ENCODE results near the gene HYCC1. TPM values are rescaled to one million over a fixed set of nuclear protein-coding genes. Genes with fewer than 3 reads are reported as not detected.

Gene HYCC1
- total RNA-seq (2011; cell fraction: chromatin; rRNA removed; ENCODE audit: low replicate concordance) = 25.8 and 69.5 TPM in 2 replicates
- total RNA-seq (2011; cell fraction: nucleolus; rRNA removed) = 12.5 and 14.9 TPM in 2 replicates
- total RNA-seq (2011; cell fraction: nucleoplasm; rRNA removed) = 25.1 and 44.4 TPM in 2 replicates
- 18.8 and 24.7 TPM in 2 replicates for total RNA-seq (2014; rRNA removed)
- 37.0 and 41.1 TPM in 2 replicates for total RNA-seq (2014; rRNA removed; fragmentation: Illumina TruSeq; extraction: Trizol)
- 26.5 and 38.1 TPM in 2 replicates for total RNA-seq (2015; rRNA removed; fragmentation: Illumina TruSeq; extraction: Trizol)
- total RNA-seq (2021) = 37.9 and 43.0 TPM in 2 replicates
- polyA plus RNA-seq (2011; rRNA removed) = 31.2 and 39.8 TPM in 2 replicates
- 7.6 and 15.5 TPM in 2 replicates for polyA plus RNA-seq (2011; cell fraction: cytosol; rRNA removed)
- polyA plus RNA-seq (2011; cell fraction: nucleus; rRNA removed) = 22.5 and 31.5 TPM in 2 replicates
- 16.3 and 36.3 TPM in 2 replicates for polyA plus RNA-seq (2012)
- polyA plus RNA-seq (2014; fragmentation: Illumina TruSeq; extraction: Trizol) = 40.4 and 44.7 TPM in 2 replicates
- 10 to 100 TPM; 11.2 to 16.0 TPM for polyA plus RNA-seq (2014; fragmentation: Nextera tagmentation; extraction: Ambion mirVana)
- 33.3 and 40.6 TPM in 2 replicates for polyA plus RNA-seq (2014; rRNA removed)
- 41.3 and 50.1 TPM in 2 replicates for polyA minus RNA-seq (2011; rRNA and poly(A)+ RNA removed)
- 13.6 and 20.0 TPM in 2 replicates for polyA minus RNA-seq (2011; cell fraction: cytosol; rRNA and poly(A)+ RNA removed)
- 25.4 and 45.8 TPM in 2 replicates for polyA minus RNA-seq (2011; cell fraction: nucleus; rRNA and poly(A)+ RNA removed)
- percentile 87 among the genes with signal in this experiment for Bru-seq, nascent RNA
- BruChase-seq, experiment 1, labeled RNA remaining after a 2-hour chase = percentile 90 among the genes with signal in this experiment
- BruChase-seq, experiment 2, labeled RNA remaining after a 6-hour chase = percentile 92 among the genes with signal in this experiment
- long read RNA-seq, experiment 1, full-length matches to known transcripts = 45 of 87 reads
- long read RNA-seq, experiment 1, partial matches to known transcripts = 4 of 87 reads
- long read RNA-seq, experiment 1, other reads (novel, unspliced or antisense) = 38 of 87 reads
- long read RNA-seq, experiment 2, full-length matches to known transcripts = 4 of 22 reads
- long read RNA-seq, experiment 2, partial matches to known transcripts = 1 of 22 reads
- long read RNA-seq, experiment 2, other reads (novel, unspliced or antisense) = 17 of 22 reads
- long read RNA-seq, experiment 3, full-length matches to known transcripts = 12 of 18 reads
- long read RNA-seq, experiment 3, partial matches to known transcripts = 1 of 18 reads
- long read RNA-seq, experiment 3, other reads (novel, unspliced or antisense) = 5 of 18 reads

- H4K20me1 ChIP-seq (replicated peaks; ENCODE audit: control insufficient read depth, insufficient read depth, low read length) = peaks cover 13% of the 10 kb centered on the region; the same call in 1 of the 2 replicates
- in situ Hi-C loops (cut with MboI) (no loop called here), intact Hi-C loops (cut with micrococcal nuclease) (loop anchor here (5.0 kb wide), 1 partner anchor 43 kb away; no protein-coding TSS in a partner anchor)
- peak within 1 kb of the TSS; percentile 87 for H3K4me2 ChIP-seq (ENCODE audit: insufficient read depth, low read length)
- BruUV-seq (replicated peaks) = no TSS peak
- ATAC-seq = peak; percentile 98
- peak within 1 kb of the TSS; percentile 72 to 96 for H3K9ac ChIP-seq (ENCODE audit: insufficient read depth in 1 of 2, low read depth in 2 of 2, low read length in 2 of 2)
- FAIRE-seq = peak; percentile 98
- POLR2A ChIA-PET = interaction anchor here (1.3 kb wide), 1 partner anchor 171 kb away, joined by 3 read pairs; no protein-coding TSS in a partner anchor
- CTCF ChIA-PET (ENCODE audit: low intra/inter-chr PET ratio) = interaction anchor here (0.5 kb wide), 1 partner anchor 490 kb away, joined by 3 read pairs; no protein-coding TSS in a partner anchor
- no peaks in the 10 kb centered on the region for H3K9me3 ChIP-seq (replicated peaks; ENCODE audit: control insufficient read depth, insufficient read depth, low read depth, low read length)
- peak; percentile 98 to 99 (median 98) for DNase-seq (ENCODE audit: extremely low read depth in 1 of 4, low spot score in 3 of 4)
- H2AFZ ChIP-seq (ENCODE audit: low read depth, low read length) = peak within 1 kb of the TSS; percentile 87
- peak within 1 kb of the TSS; percentile 83 for H3K4me3 ChIP-seq
- WGBS (ENCODE audit: insufficient coverage, low coverage, missing lambda C conversion rate) = under 1% methylated on average over 54 of the region's 61 CpGs
- no peaks in the 10 kb centered on the region for H3K27me3 ChIP-seq (ENCODE audit: control insufficient read depth in 2 of 2, insufficient read depth in 2 of 2, low read length in 2 of 2)
- H3K27ac ChIP-seq (ENCODE audit: extremely low read depth, low read depth, low read length) = peak within 1 kb of the TSS; percentile 71
- H3K79me2 ChIP-seq (ENCODE audit: control insufficient read depth, insufficient read depth, low read length) = peaks cover 48% of the 10 kb centered on the region
- peaks cover 13 to 39% of the 10 kb centered on the region in 2 experiments; a peak in 4 of 5 replicates for H3K4me1 ChIP-seq (replicated peaks in 1 of 2; ENCODE audit: control insufficient read depth in 2 of 2, insufficient read depth in 2 of 2, low read length in 2 of 2)
- no peaks in the 10 kb centered on the region for H3K36me3 ChIP-seq (ENCODE audit: control insufficient read depth, insufficient read depth, low read length)
- no peaks in the 10 kb centered on the region for H3K9me1 ChIP-seq (ENCODE audit: control insufficient read depth, insufficient read depth, low read length)
- peak; percentile 86; the same call in 1 of the 2 replicates for TF ChIP-seq THAP12 (CRISPR knock-in tag; IDR thresholded peaks at IDR 0.05)
- peak; percentile 71 for TF ChIP-seq CBX1 (IDR thresholded peaks at IDR 0.05; ENCODE audit: low read depth)
- TF ChIP-seq, protein P1, sequence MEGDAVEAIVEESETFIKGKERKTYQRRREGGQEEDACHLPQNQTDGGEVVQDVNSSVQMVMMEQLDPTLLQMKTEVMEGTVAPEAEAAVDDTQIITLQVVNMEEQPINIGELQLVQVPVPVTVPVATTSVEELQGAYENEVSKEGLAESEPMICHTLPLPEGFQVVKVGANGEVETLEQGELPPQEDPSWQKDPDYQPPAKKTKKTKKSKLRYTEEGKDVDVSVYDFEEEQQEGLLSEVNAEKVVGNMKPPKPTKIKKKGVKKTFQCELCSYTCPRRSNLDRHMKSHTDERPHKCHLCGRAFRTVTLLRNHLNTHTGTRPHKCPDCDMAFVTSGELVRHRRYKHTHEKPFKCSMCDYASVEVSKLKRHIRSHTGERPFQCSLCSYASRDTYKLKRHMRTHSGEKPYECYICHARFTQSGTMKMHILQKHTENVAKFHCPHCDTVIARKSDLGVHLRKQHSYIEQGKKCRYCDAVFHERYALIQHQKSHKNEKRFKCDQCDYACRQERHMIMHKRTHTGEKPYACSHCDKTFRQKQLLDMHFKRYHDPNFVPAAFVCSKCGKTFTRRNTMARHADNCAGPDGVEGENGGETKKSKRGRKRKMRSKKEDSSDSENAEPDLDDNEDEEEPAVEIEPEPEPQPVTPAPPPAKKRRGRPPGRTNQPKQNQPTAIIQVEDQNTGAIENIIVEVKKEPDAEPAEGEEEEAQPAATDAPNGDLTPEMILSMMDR (IDR thresholded peaks at IDR 0.05 in 2 of 3, conservative IDR thresholded peaks at IDR 0.05 in 1 of 3; ENCODE audit: insufficient read depth in 2 of 3, low read depth in 1 of 3, low read length in 3 of 3) = peak; percentile 32 to 70 (median 58); a peak in 5 of 6 replicates
- no peak for TF ChIP-seq ATF1 (CRISPR knock-in tag; IDR thresholded peaks at IDR 0.05)
- TF ChIP-seq ATF1 (tag; IDR thresholded peaks at IDR 0.05) = peak; percentile 70
- TF ChIP-seq ZFP36 (IDR thresholded peaks at IDR 0.05; ENCODE audit: low read depth, low read length, partially characterized antibody) = peak; percentile 13
- TF ChIP-seq POLR2AphosphoS2 (IDR thresholded peaks at IDR 0.05; ENCODE audit: low read length) = 0 out of 2 replicates have a peak, but pooled peaks have one; percentile 60
- TF ChIP-seq RBFOX2 (IDR thresholded peaks at IDR 0.05; ENCODE audit: low read depth, low read length) = peak; percentile 94
- peak; percentile 99 for TF ChIP-seq MBD2 (IDR thresholded peaks at IDR 0.05; ENCODE audit: borderline replicate concordance, low read depth)
- 0 out of 2 replicates have a peak, but pooled peaks have one; percentile 25 for TF ChIP-seq OTX1 (CRISPR knock-in tag; IDR thresholded peaks at IDR 0.05)
Observed at GRCh38 chr7:23013715-23014649, at the start of gene HYCC1. Gene HYCC1 (minus strand): TSS chr7:23014130. CDS start chr7:22991111, 23,019 bp downstream.

All from K562 (cell line).